A673 (cell line): ENCODE data around the gene PARP12. TPM values are rescaled to one million over a fixed set of nuclear protein-coding genes. Genes with fewer than 3 reads are reported as not detected.

Source experiments
- BruUV-seq: library from RNA; stranded (reverse); fragments of 400-500 nt; replicated peaks from 2 replicates; lab custom pipeline; 2021; lab: Mats Ljungman, UMichigan
- CTCF ChIA-PET: fragments of 300-600 bp; sonication (Branson Sonifier 250); formaldehyde crosslinking; loops from one replicate; lab custom pipeline; 2022; ENCODE audit warnings: antibody characterized with exemption; lab: Charles Lee
- POLR2A ChIA-PET: fragments of 300-600 bp; sonication (Branson Sonifier 250); formaldehyde crosslinking; loops from one replicate; lab custom pipeline; 2022; ENCODE audit warnings: antibody characterized with exemption; ENCODE audit not compliant: low non-redundant PET; lab: Charles Lee
- DNase-seq: peaks from one replicate; pipeline ENCODE4 v3.0.0-alpha.2; 2015; ENCODE audit warnings: low spot score
- H3K27ac ChIP-seq: fragments of 200-600 bp; sonication (generic); 2 replicates; pipeline ENCODE4 v1.5.1; 2016; ENCODE audit warnings: mixed run types, low read depth, mild to moderate bottlenecking, mixed read lengths, antibody characterized with exemption, low read length; ENCODE audit not compliant: poor library complexity, severe bottlenecking
- H3K27me3 ChIP-seq: fragments of 200-600 bp; sonication (generic); replicated peaks from 2 replicates; pipeline ENCODE4 v1.6.1; 2017; ENCODE audit warnings: mixed run types, low read depth, mild to moderate bottlenecking, mixed read lengths, antibody characterized with exemption, low read length; ENCODE audit not compliant: insufficient read depth, poor library complexity
- H3K36me3 ChIP-seq: fragments of 200-600 bp; sonication (generic); 2 replicates; pipeline ENCODE4 v1.6.1; 2016; ENCODE audit warnings: mixed run types, mild to moderate bottlenecking, mixed read lengths, antibody characterized with exemption, low read length; ENCODE audit not compliant: insufficient read depth, poor library complexity, severe bottlenecking
- H3K4me1 ChIP-seq: fragments of 200-600 bp; sonication (generic); 2 replicates; pipeline ENCODE4 v1.6.1; 2017; ENCODE audit warnings: mixed run types, mild to moderate bottlenecking, mixed read lengths, antibody characterized with exemption, low read length; ENCODE audit not compliant: insufficient read depth, poor library complexity, severe bottlenecking
- H3K4me3 ChIP-seq: fragments of 200-600 bp; sonication (generic); 2 replicates; pipeline ENCODE4 v1.5.1; 2016; ENCODE audit warnings: low read depth, mixed run types, mild to moderate bottlenecking, mixed read lengths, low read length; ENCODE audit not compliant: poor library complexity, severe bottlenecking
- H3K9me3 ChIP-seq: fragments of 200-600 bp; sonication (generic); 2 replicates; pipeline ENCODE4 v1.6.1; 2016; ENCODE audit warnings: mixed run types, low read depth, mild to moderate bottlenecking, mixed read lengths, antibody characterized with exemption, low read length; ENCODE audit not compliant: poor library complexity, severe bottlenecking
- EZH2 ChIP-seq: fragments of 200-600 bp; sonication (generic); IDR thresholded peaks from 2 replicates; pipeline ENCODE4 v1.6.1; 2017; ENCODE audit warnings: borderline replicate concordance, low read depth, mild to moderate bottlenecking, mixed read lengths, antibody characterized with exemption, low read length; ENCODE audit not compliant: poor library complexity, severe bottlenecking
- intact Hi-C: fragments of 100-400 bp; cut with micrococcal nuclease; formaldehyde crosslinking; loops from one replicate; pipeline ENCODE4 v1.10.0; 2022; ENCODE audit not compliant: unreplicated experiment
- total RNA-seq: library from RNA; stranded (reverse); gene quantifications from 2 replicates; pipeline ENCODE4 v1.2.3, GENCODE V29; 2021
- TF ChIP-seq, protein P1 (sequence below): fragments of 300-800, 200-600 bp; sonication (generic); conservative IDR thresholded peaks from 2 replicates; pipeline ENCODE4 v1.5.1; 2017; ENCODE audit warnings: low read depth, mild to moderate bottlenecking, antibody characterized with exemption, low read length, moderate library complexity, mixed read lengths

The PARP12 gene
- total RNA-seq, 1 experiment from 2014 or later, result 17.8 TPM

GRCh38 chr7:140019172-140019571, 43.6 kb downstream of the PARP12 start:
- Histone ChIP-seq H3K9me3 (no peaks in the 10 kb centered on the region), H3K36me3 (no peaks in the 10 kb centered on the region), H3K27me3 (no peaks in the 10 kb centered on the region), H3K27ac (no peak overlapping the region), H3K4me3 (no peak overlapping the region), H3K4me1 (no peaks in the 10 kb centered on the region)
- ChIA-PET POLR2A (no interaction called here), CTCF (no interaction called here)
- BruUV-seq, result no TSS peak
- TF ChIP-seq, protein P1, sequence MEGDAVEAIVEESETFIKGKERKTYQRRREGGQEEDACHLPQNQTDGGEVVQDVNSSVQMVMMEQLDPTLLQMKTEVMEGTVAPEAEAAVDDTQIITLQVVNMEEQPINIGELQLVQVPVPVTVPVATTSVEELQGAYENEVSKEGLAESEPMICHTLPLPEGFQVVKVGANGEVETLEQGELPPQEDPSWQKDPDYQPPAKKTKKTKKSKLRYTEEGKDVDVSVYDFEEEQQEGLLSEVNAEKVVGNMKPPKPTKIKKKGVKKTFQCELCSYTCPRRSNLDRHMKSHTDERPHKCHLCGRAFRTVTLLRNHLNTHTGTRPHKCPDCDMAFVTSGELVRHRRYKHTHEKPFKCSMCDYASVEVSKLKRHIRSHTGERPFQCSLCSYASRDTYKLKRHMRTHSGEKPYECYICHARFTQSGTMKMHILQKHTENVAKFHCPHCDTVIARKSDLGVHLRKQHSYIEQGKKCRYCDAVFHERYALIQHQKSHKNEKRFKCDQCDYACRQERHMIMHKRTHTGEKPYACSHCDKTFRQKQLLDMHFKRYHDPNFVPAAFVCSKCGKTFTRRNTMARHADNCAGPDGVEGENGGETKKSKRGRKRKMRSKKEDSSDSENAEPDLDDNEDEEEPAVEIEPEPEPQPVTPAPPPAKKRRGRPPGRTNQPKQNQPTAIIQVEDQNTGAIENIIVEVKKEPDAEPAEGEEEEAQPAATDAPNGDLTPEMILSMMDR, result no peak
- TF ChIP-seq EZH2, result no peak
- intact Hi-C loops, result no loop called here
- DNase-seq, result no peak

DNA sequence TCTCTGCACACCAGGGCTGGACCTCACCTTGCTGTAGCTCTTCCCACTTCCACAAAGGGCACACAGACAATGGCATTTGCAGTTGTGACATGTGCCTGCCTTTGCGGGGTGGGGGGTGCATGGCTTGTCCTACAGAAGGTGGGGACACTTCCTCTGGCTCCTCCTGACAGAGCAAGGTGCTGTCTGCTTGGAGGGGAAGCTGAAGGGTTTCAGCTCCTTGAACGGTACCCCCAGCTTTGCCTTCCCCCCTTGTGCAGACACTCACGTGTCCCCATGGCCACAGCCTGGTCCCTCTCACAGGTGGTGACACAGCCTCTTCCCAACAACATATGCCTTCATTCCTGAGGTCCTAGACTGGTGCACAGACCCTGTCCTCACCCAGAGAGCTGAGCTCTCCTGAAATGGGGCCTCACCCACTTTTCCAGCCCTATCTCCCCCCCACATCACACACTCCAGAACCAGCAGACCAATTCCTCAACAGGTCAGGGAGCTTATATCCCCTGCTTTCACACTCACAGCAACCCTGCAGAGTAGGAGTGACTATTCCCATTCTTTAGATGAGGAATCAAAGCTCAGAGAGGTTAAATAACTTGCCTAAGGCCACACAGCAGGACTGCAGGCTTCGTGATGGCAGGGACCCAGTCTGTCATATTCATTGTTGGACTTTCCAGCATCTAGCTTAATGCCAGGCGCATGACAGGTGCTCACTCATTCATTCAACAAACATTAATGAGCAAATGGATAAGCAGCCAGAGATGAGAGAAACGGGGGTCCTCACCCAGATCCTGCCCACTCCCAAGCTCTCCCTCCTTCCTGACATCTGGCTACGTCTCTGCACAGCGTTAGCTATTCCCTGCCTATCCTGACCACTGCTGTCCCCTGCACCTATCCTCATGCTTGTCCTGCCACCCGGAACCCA, 44.4 kb downstream of the PARP12 start:
- no peak for DNase-seq
- BruUV-seq, result no TSS peak
- Histone ChIP-seq H3K9me3 (no peaks in the 10 kb centered on the region), H3K36me3 (no peaks in the 10 kb centered on the region), H3K27ac (no peak overlapping the region), H3K27me3 (no peaks in the 10 kb centered on the region), H3K4me3 (no peak overlapping the region), H3K4me1 (no peaks in the 10 kb centered on the region)
- ChIA-PET CTCF (interaction anchor here (0.7 kb wide), 1 partner anchor 38 kb away, joined by 3 read pairs; no protein-coding TSS in a partner anchor), POLR2A (no interaction called here)
- intact Hi-C loops, result no loop called here
- TF ChIP-seq EZH2, result no peak
- TF ChIP-seq, protein P1, result no peak

DNA sequence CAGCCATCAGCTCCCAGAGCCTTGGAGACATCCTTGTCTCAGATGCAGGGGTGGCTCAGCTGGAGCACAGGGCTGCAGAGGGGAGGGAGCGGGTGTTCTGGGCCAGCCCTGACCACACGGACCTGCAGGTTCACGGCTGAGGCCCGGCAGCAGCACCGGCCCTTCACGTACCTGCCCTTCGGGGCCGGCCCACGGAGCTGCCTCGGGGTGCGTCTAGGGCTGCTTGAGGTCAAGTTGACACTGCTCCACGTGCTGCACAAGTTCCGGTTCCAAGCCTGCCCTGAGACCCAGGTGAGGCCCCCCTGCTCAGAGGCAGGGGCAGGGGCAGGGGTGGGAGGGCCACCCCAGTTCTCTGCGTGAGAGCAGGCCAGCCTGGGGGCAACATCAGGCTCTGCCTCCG, 45.2 kb downstream of the PARP12 start:
- no peaks in the 10 kb centered on the region for H3K36me3 ChIP-seq
- H3K4me1 ChIP-seq, result no peaks in the 10 kb centered on the region
- no peak overlapping the region for H3K27ac ChIP-seq
- no peak for DNase-seq
- TF ChIP-seq, protein P1, result no peak
- no peak for TF ChIP-seq EZH2
- intact Hi-C loops, result no loop called here
- H3K27me3 ChIP-seq, result no peaks in the 10 kb centered on the region
- no peaks in the 10 kb centered on the region for H3K9me3 ChIP-seq
- H3K4me3 ChIP-seq, result no peak overlapping the region
- CTCF ChIA-PET, result no interaction called here
- BruUV-seq, result no TSS peak
- POLR2A ChIA-PET, result no interaction called here
